ENCODE measurements around the gene IL1F10. TPM values are rescaled to one million over a fixed set of nuclear protein-coding genes. Genes with fewer than 3 reads are reported as not detected.

Gene IL1F10, protein sequence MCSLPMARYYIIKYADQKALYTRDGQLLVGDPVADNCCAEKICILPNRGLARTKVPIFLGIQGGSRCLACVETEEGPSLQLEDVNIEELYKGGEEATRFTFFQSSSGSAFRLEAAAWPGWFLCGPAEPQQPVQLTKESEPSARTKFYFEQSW
- polyA plus RNA-seq (2012; ENCODE audit: insufficient read depth, insufficient read length) = not detected

- DNase-seq (ENCODE audit: low read depth, low spot score) = no peak
- H3K4me3 ChIP-seq (ENCODE audit: low read length) = no peak within 1 kb of the TSS
Observed at GRCh38 chr2:113067681-113068080, at the start of gene IL1F10. Gene IL1F10 (plus strand): TSS chr2:113067970. CDS start chr2:113072739, 4,769 bp downstream.

- no peak overlapping the region for H3K4me3 ChIP-seq (ENCODE audit: low read length)
- DNase-seq (ENCODE audit: low read depth, low spot score) = no peak
Observed at GRCh38 chr2:113018509-113018908, 49.3 kb upstream of the IL1F10 start.

- H3K4me3 ChIP-seq (ENCODE audit: low read length) = no peak overlapping the region
- DNase-seq (ENCODE audit: low read depth, low spot score) = no peak
Observed at GRCh38 chr2:113021312-113021711, 46.5 kb upstream of the IL1F10 start.

DNA sequence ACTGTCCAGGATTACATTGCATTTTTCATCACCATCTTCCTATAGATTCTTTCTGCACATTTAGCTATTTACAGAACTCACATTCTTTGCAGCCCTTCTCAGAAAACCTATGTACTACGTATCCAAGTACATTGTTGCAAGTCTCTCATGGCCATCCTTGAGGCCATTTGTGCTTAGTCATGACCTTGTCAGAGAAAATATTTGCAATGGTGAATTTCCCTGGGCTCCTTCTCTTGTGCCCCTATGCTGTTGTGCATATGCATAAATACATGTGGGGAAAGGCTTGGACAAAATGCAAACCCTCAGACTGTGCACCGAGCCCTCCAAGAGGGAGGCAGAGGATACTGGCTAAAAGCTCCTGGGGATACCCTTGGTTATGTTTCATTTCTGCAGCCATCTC lies 43.0 kb upstream of the IL1F10 start:
- H3K4me3 ChIP-seq (ENCODE audit: low read length) = no peak overlapping the region
- DNase-seq (ENCODE audit: low read depth, low spot score) = no peak

GRCh38 chr2:113025737-113026136 lies 42.0 kb upstream of the IL1F10 start:
- no peak overlapping the region for H3K4me3 ChIP-seq (ENCODE audit: low read length)
- DNase-seq (ENCODE audit: low read depth, low spot score) = no peak

DNA sequence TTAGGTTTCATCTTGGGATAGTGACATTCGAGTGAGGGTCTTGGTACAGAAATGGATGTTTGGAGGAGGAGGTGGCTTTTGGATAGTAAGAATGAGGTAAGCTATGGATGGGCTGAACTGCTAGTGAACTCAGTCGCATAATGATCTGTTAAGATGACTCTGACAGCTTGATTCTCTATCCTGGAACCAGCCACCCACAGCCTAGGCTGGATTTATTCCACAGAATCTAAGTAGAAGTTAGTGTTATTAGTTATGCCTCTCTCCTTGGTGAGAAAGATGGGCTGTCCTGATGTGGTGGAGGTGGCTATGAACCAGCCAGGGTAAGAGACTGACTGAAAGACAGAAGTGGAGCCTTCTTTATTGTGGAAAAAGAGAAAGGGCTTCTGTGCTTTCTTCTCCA lies 40.1 kb upstream of the IL1F10 start:
- no peak for DNase-seq (ENCODE audit: low read depth, low spot score)
- H3K4me3 ChIP-seq (ENCODE audit: low read length) = no peak overlapping the region

DNA sequence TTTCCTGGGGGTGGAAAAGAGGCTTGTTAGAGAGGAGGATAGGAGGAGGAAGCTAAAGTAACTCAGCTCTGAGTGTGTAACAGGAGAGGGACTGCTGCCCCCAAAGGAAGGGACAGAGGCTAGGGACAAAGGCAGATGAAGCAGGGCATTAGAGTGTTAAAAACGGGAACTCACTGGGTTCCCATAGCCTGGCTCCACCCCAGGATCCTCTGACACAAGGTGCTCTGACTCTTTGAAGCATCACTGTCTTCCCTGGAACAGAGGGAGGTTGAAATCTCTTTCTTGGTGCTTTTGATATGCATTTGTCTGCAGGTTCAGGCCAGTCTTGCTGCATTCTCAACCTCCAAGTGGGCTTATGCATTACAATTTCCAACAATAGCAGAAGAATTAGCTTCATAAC lies 39.7 kb upstream of the IL1F10 start:
- no peak overlapping the region for H3K4me3 ChIP-seq (ENCODE audit: low read length)
- DNase-seq (ENCODE audit: low read depth, low spot score) = no peak

GRCh38 chr2:113032737-113033136 lies 35.0 kb upstream of the IL1F10 start:
- DNase-seq (ENCODE audit: low read depth, low spot score) = no peak
- no peak overlapping the region for H3K4me3 ChIP-seq (ENCODE audit: low read length)

DNA sequence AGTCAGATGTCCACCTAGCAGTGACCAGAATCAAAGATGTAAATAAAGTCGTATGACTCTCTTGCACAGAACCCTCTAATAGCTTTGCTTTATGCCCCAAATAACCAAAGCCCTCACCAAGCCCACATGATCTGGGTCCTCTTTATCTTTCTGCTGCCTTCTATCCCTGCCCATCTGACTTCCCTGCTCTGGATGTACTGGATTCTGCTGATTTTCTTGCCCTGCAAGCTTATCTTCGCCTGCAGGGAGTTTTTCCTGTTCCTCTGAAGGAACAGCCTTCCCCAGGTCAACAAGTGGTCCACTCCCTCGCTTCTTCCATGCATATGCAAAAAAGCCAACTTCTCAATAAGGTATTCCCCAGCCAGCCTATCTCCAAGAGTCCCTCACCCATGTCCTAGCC lies 33.8 kb upstream of the IL1F10 start:
- no peak overlapping the region for H3K4me3 ChIP-seq (ENCODE audit: low read length)
- DNase-seq (ENCODE audit: low read depth, low spot score) = no peak

DNA sequence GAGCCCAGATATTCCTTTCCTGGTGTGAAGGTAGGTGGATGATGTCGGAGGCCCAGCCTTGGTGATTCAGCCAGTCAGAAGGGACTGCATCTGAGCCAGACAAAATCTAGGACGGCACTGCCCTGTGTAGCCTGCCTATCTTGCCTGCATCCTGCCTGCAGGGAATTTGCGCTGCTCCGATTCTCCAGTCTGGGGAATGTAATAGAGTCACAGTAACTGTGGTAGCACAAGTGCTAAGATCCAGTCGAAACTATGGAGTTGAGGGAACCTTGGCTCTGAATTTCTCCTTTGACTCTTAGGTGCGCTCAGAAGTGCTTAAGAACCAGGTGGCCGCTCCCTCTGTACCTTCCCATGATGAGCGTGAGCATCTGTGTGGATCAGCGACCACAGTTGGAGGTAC lies 31.0 kb upstream of the IL1F10 start:
- no peak overlapping the region for H3K4me3 ChIP-seq (ENCODE audit: low read length)
- DNase-seq (ENCODE audit: low read depth, low spot score) = no peak

DNA sequence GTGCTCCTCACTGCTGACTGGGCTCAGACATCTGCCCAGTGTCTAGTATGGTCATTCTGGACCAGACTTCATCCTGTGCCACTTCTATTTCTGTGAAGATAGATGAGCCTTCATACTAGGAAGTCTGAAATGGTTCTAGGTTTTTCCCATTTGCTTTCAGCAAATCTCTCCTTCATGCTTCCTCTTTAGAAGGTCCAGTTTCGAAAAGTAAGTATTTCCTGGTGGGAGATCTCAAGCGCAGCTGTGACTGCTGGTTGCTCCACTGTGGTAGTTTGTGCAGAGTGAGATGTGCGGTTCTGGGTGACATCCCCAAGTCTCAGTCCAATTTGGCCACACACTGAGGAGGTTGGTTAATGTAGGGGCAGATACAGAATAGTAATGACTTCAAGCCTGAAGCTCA lies 29.5 kb upstream of the IL1F10 start:
- H3K4me3 ChIP-seq (ENCODE audit: low read length) = no peak overlapping the region
- no peak for DNase-seq (ENCODE audit: low read depth, low spot score)

DNA sequence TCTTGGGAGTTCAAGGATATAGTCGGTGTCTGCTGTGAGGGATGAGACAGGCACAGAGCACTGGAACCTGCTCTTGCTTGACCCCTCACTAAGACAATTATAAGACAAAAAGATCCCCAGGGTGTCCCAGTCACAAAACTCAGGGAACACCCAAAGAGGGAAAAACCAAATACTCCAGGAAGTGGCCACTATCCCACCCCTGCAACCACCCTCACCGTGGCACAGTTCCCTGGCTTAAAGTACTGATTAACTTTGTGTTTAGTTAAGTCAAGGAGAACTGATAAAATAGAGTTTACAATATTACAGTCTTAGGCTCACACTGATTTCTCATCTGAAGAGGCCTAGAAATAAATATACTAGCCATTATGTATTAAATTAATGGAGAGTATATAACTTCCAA lies 28.6 kb upstream of the IL1F10 start:
- H3K4me3 ChIP-seq (ENCODE audit: low read length) = no peak overlapping the region
- no peak for DNase-seq (ENCODE audit: low read depth, low spot score)

GRCh38 chr2:113039719-113040118 lies 28.1 kb upstream of the IL1F10 start:
- H3K4me3 ChIP-seq (ENCODE audit: low read length) = no peak overlapping the region
- no peak for DNase-seq (ENCODE audit: low read depth, low spot score)

- no peak overlapping the region for H3K4me3 ChIP-seq (ENCODE audit: low read length)
- no peak for DNase-seq (ENCODE audit: low read depth, low spot score)
Observed at GRCh38 chr2:113041871-113042270, 25.9 kb upstream of the IL1F10 start.

GRCh38 chr2:113046465-113046864 lies 21.3 kb upstream of the IL1F10 start:
- no peak overlapping the region for H3K4me3 ChIP-seq (ENCODE audit: low read length)
- DNase-seq (ENCODE audit: low read depth, low spot score) = no peak

GRCh38 chr2:113050921-113051895 lies 16.6 kb upstream of the IL1F10 start:
- no peak for DNase-seq (ENCODE audit: low read depth, low spot score)
- H3K4me3 ChIP-seq (ENCODE audit: low read length) = no peak overlapping the region

DNA sequence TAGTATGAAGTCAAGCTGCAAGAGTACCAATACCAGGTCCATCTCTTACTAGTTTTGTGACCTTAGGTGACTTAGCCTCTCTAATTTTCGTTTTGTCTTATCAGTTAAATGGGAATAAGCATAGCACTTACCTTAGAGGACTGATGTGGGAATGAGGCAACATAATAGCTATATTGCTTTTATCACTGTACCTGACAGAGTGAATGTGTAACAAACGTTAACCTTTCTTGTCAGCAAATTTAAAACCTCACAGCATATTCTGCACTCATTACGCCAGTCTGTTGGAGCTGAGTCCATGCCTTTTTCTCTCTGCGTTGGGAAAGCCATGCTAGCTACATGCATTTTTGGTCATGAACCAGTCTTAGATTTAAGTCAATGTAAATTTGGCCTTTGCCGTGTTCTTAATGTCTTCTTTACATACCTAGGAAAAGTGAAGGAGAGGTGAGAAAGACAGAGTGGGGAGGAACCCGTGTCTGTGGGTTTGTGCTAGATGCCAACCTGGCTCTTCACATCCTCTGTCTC lies 15.3 kb upstream of the IL1F10 start, which contains the start of gene IL36B:
IL36B (minus strand) TSS at position 472 of the 522 bp plus-strand sequence.
- no peak for DNase-seq (ENCODE audit: low read depth, low spot score)

DNA sequence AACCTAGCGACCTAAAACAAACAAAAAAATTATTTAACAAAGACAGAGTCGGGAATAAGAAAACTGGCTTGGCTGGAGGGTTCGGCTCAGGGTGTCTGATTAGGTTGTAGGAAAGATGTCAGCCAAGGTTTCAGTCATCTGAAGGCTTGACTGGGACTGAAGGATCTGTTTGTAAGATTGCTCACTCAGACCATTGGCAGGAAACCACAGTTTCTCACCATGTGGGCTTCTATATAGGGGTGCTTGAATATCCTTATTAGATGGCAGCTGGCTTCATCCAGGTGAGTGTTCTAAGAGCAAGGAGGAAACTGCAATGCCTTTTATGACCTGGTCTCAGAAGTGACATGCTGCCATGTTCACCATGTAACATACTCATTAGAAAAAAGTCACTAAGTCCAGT lies 14.1 kb upstream of the IL1F10 start:
- no peak for DNase-seq (ENCODE audit: low read depth, low spot score)
- H3K4me3 ChIP-seq (ENCODE audit: low read length) = no peak overlapping the region

More for the DNA sequence above, 15.3 kb upstream of the IL1F10 start, which contains the start of gene IL36B:
- no peak within 1 kb of the TSS for H3K4me3 ChIP-seq (ENCODE audit: low read length)

- no peak for DNase-seq (ENCODE audit: low read depth, low spot score)
- H3K4me3 ChIP-seq (ENCODE audit: low read length) = no peak overlapping the region
Observed at GRCh38 chr2:113054066-113054465, 13.7 kb upstream of the IL1F10 start.

- DNase-seq (ENCODE audit: low read depth, low spot score) = no peak
- no peak overlapping the region for H3K4me3 ChIP-seq (ENCODE audit: low read length)
Observed at GRCh38 chr2:113056521-113056920, 11.2 kb upstream of the IL1F10 start.

All from Jurkat, Clone E6-1 (cell line).